ENCODE data around the gene ARFGEF3. TPM values are rescaled to one million over a fixed set of nuclear protein-coding genes. Genes with fewer than 3 reads are reported as not detected.

ARFGEF3 gene
- total and polyA plus RNA-seq, 2 experiments from 2014 or later = 0.43 to 1.1 TPM

GRCh38 chr6:138157986-138158638 is 3.6 kb upstream of the ARFGEF3 start:
- DNase-seq (ENCODE audit: low read depth in 1 of 2, low spot score in 1 of 2) = peak in 1 of 2 donors; percentile 7
- TF ChIP-seq, protein P1, sequence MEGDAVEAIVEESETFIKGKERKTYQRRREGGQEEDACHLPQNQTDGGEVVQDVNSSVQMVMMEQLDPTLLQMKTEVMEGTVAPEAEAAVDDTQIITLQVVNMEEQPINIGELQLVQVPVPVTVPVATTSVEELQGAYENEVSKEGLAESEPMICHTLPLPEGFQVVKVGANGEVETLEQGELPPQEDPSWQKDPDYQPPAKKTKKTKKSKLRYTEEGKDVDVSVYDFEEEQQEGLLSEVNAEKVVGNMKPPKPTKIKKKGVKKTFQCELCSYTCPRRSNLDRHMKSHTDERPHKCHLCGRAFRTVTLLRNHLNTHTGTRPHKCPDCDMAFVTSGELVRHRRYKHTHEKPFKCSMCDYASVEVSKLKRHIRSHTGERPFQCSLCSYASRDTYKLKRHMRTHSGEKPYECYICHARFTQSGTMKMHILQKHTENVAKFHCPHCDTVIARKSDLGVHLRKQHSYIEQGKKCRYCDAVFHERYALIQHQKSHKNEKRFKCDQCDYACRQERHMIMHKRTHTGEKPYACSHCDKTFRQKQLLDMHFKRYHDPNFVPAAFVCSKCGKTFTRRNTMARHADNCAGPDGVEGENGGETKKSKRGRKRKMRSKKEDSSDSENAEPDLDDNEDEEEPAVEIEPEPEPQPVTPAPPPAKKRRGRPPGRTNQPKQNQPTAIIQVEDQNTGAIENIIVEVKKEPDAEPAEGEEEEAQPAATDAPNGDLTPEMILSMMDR (IDR thresholded peaks at IDR 0.05; ENCODE audit: low read depth, low read length) = no peak
- Histone ChIP-seq H3K27me3 (peaks cover 67% of the 10 kb centered on the region), H3K4me3 (no peak overlapping the region), H3K4me1 (ENCODE audit: low read depth) (no peaks in the 10 kb centered on the region), H3K27ac (no peak overlapping the region), H3K9me3 (ENCODE audit: low read depth) (no peaks in the 10 kb centered on the region), H3K36me3 (no peaks in the 10 kb centered on the region)

DNA sequence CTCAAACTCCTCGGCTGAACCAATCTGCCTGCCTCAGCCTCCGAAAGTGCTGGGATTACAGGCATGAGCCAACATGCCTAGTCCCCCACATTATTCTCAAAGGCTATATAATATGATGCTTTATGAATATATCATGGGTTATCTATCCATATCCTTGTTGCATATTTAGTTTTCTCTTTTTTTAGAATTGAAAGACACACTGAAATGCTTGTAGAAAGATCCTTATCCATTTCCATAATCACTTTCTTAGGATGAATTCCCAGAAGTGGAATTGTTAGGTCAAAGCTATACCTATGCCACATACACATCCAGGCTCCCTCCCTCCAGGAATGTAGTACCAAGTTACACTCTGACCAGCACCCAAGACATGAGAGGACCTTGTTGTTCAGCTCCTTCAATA is 2.5 kb upstream of the ARFGEF3 start:
- no peaks in the 10 kb centered on the region for H3K4me1 ChIP-seq (ENCODE audit: low read depth)
- TF ChIP-seq, protein P1 (IDR thresholded peaks at IDR 0.05; ENCODE audit: low read depth, low read length) = no peak
- no peaks in the 10 kb centered on the region for H3K9me3 ChIP-seq (ENCODE audit: low read depth)
- no peak overlapping the region for H3K27ac ChIP-seq
- H3K4me3 ChIP-seq = no peak overlapping the region
- no peak for DNase-seq (ENCODE audit: low read depth in 1 of 2, low spot score in 1 of 2)
- no peaks in the 10 kb centered on the region for H3K36me3 ChIP-seq
- peaks cover 79% of the 10 kb centered on the region for H3K27me3 ChIP-seq

- Histone ChIP-seq H3K36me3 (no peaks in the 10 kb centered on the region), H3K27me3 (peaks cover 91% of the 10 kb centered on the region), H3K4me1 (ENCODE audit: low read depth) (no peaks in the 10 kb centered on the region), H3K27ac (no peak overlapping the region), H3K4me3 (no peak overlapping the region), H3K9me3 (ENCODE audit: low read depth) (no peaks in the 10 kb centered on the region)
- TF ChIP-seq, protein P1 (IDR thresholded peaks at IDR 0.05; ENCODE audit: low read depth, low read length) = no peak
- DNase-seq (ENCODE audit: low read depth in 1 of 2, low spot score in 1 of 2) = no peak
Observed at GRCh38 chr6:138160329-138161087, 1.2 kb upstream of the ARFGEF3 start.

GRCh38 chr6:138161088-138161337 is 726 bp upstream of the ARFGEF3 start:
- Histone ChIP-seq H3K27ac (no peak overlapping the region), H3K9me3 (ENCODE audit: low read depth) (no peaks in the 10 kb centered on the region), H3K27me3 (peaks cover 96% of the 10 kb centered on the region), H3K4me1 (ENCODE audit: low read depth) (no peaks in the 10 kb centered on the region), H3K36me3 (no peaks in the 10 kb centered on the region), H3K4me3 (peak overlapping the region; percentile 62)
- DNase-seq (ENCODE audit: low read depth in 1 of 2, low spot score in 1 of 2) = no peak
- TF ChIP-seq, protein P1 (IDR thresholded peaks at IDR 0.05; ENCODE audit: low read depth, low read length) = no peak

GRCh38 chr6:138162111-138162954 is 594 bp downstream of the ARFGEF3 start:
- Histone ChIP-seq H3K27me3 (peaks cover 97% of the 10 kb centered on the region), H3K4me3 (peak overlapping the region; percentile 62), H3K36me3 (no peaks in the 10 kb centered on the region), H3K9me3 (ENCODE audit: low read depth) (no peaks in the 10 kb centered on the region), H3K4me1 (ENCODE audit: low read depth) (no peaks in the 10 kb centered on the region), H3K27ac (no peak overlapping the region)
- peak in 1 of 2 donors; percentile 21 for DNase-seq (ENCODE audit: low read depth in 1 of 2, low spot score in 1 of 2)
- TF ChIP-seq, protein P1 (IDR thresholded peaks at IDR 0.05; ENCODE audit: low read depth, low read length) = no peak
